Measurements from ENCODE around the gene MAPRE3.

The MAPRE3 gene

DNA sequence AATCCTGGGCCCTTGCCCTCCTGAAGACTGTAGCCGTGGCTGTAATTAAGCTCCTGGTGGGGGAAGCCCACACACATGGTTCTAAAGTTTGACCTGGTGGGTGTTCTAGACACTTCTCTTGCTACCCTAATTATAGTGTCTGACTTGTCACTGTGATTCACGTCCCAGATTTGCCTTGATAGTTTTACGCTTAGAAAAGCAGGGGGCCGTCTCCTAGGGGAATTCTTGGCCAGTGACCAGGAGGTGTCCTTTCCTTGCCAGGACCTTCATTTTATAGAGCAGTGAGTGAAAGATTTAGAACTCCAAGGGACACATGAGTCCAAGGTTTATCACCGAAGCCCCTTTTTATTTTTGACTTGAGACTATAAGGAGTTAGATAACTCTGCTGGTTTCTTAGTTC, 71.3 kb downstream of the MAPRE3 start:
- H3K36me3 ChIP-seq (ENCODE audit: control insufficient read depth, insufficient read depth, low read length), result peaks cover 71% of the 10 kb centered on the region
- H3K4me1 ChIP-seq (ENCODE audit: control insufficient read depth, insufficient read depth, low read length, poor library complexity, severe bottlenecking), result no peaks in the 10 kb centered on the region
- WGBS, 2 experiments (ENCODE audit: insufficient coverage in 2 of 2), result 94 to 98% methylated on average over 4 to 5 of the region's 5 CpGs
- no peak overlapping the region for H3K4me3 ChIP-seq (ENCODE audit: extremely low read depth, insufficient read depth, low read length, poor library complexity, severe bottlenecking)
- no peak overlapping the region for H3K27ac ChIP-seq (ENCODE audit: low read depth, low read length, severe bottlenecking)
- no peaks in the 10 kb centered on the region for H3K9me3 ChIP-seq (ENCODE audit: control insufficient read depth, low read length)

- Histone ChIP-seq H3K9me3 (ENCODE audit: control insufficient read depth, low read length) (no peaks in the 10 kb centered on the region), H3K27ac (ENCODE audit: low read depth, low read length, severe bottlenecking) (no peak overlapping the region), H3K36me3 (ENCODE audit: control insufficient read depth, insufficient read depth, low read length) (peaks cover 66% of the 10 kb centered on the region), H3K4me1 (ENCODE audit: control insufficient read depth, insufficient read depth, low read length, poor library complexity, severe bottlenecking) (no peaks in the 10 kb centered on the region), H3K4me3 (ENCODE audit: extremely low read depth, insufficient read depth, low read length, poor library complexity, severe bottlenecking) (no peak overlapping the region)
- 90 to 92% methylated on average over 8 to 9 of the region's 10 CpGs for WGBS, 2 experiments (ENCODE audit: insufficient coverage in 2 of 2)
Observed at GRCh38 chr2:27042159-27042661, 71.8 kb downstream of the MAPRE3 start.

DNA sequence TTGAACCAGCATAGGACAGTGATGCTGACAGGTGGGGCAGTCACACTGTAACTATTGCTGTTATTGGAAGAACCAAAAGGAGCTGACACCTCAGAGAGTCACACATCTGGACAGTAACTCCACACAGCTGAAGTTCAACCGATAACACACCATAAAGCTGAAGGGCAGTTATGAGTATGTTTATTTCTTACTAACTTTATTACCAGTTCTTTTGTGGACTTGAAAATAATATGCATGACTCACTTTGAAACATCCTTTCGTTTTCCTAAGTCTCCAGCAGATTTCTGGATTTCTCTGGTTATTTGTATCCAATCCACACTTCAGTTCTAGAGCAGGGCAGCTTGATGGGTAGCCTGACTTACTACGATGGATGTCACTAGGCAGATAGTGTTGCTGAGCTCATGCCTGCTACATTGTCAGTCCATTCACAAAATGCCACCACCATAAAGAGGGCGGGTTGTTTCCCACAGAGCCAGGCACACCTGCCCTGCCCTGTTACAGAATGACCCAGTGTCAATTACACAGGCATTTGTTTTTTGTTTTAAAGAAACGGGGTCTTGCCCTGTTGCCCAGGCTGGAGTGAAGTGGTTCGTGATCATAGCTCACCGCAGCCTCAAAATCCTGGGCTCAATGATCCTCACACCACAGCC, 72.7 kb downstream of the MAPRE3 start:
- H3K36me3 ChIP-seq (ENCODE audit: control insufficient read depth, insufficient read depth, low read length), result peaks cover 57% of the 10 kb centered on the region
- 88 to 96% methylated on average over 4 to 5 of the region's 7 CpGs for WGBS, 2 experiments (ENCODE audit: insufficient coverage in 2 of 2)
- H3K4me1 ChIP-seq (ENCODE audit: control insufficient read depth, insufficient read depth, low read length, poor library complexity, severe bottlenecking), result no peaks in the 10 kb centered on the region
- no peak overlapping the region for H3K27ac ChIP-seq (ENCODE audit: low read depth, low read length, severe bottlenecking)
- H3K9me3 ChIP-seq (ENCODE audit: control insufficient read depth, low read length), result no peaks in the 10 kb centered on the region
- H3K4me3 ChIP-seq (ENCODE audit: extremely low read depth, insufficient read depth, low read length, poor library complexity, severe bottlenecking), result no peak overlapping the region

DNA sequence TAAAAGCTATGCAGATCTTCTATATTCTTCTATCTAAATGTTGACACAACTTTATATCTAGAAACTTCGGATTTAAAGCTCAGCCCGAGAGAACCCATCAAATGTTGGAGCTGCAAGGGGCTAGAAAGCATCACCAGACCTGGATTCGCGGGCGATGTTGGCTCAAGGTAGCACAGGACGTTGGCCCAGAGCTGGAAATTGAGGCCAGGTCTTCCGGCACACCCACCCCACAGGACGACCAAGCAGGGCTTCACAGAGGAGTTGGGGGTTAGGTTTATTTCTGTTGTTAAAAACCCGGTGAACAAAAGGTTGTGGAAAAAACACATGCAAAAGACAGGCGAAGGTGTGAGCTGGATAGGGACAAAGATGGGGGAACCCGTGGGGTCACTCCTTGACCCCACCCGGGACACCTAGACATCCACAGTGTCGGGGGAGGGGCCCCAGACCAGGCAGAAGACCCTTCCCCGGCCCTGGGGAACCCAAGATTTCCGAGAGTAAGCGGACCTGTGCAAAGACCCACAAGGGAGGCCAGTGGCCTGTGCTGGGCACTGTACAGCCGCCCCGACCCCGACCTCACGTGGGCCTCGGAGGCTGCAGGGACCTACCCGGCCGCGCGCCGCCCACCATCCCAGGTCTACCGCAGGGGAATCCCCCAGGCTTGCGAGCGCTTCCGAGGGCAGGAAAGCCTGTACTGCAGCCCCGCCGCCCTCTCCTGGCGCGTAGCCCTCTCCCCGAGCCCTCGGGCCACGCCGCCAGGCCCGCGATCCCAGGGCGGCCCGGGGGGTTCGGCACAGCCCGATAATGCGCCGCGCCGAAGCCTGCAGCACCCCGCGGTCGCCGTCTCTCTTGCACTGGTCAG, 79.2 kb downstream of the MAPRE3 start:
- H3K27ac ChIP-seq (ENCODE audit: low read depth, low read length, severe bottlenecking), result peak overlapping the region; percentile 88
- H3K4me1 ChIP-seq (ENCODE audit: control insufficient read depth, insufficient read depth, low read length, poor library complexity, severe bottlenecking), result peaks cover 16% of the 10 kb centered on the region
- 12 to 13% methylated on average over 45 to 50 of the region's 52 CpGs for WGBS, 2 experiments (ENCODE audit: insufficient coverage in 2 of 2)
- H3K4me3 ChIP-seq (ENCODE audit: extremely low read depth, insufficient read depth, low read length, poor library complexity, severe bottlenecking), result peak overlapping the region; percentile 87
- peaks cover 15% of the 10 kb centered on the region for H3K36me3 ChIP-seq (ENCODE audit: control insufficient read depth, insufficient read depth, low read length)
- no peaks in the 10 kb centered on the region for H3K9me3 ChIP-seq (ENCODE audit: control insufficient read depth, low read length)

DNA sequence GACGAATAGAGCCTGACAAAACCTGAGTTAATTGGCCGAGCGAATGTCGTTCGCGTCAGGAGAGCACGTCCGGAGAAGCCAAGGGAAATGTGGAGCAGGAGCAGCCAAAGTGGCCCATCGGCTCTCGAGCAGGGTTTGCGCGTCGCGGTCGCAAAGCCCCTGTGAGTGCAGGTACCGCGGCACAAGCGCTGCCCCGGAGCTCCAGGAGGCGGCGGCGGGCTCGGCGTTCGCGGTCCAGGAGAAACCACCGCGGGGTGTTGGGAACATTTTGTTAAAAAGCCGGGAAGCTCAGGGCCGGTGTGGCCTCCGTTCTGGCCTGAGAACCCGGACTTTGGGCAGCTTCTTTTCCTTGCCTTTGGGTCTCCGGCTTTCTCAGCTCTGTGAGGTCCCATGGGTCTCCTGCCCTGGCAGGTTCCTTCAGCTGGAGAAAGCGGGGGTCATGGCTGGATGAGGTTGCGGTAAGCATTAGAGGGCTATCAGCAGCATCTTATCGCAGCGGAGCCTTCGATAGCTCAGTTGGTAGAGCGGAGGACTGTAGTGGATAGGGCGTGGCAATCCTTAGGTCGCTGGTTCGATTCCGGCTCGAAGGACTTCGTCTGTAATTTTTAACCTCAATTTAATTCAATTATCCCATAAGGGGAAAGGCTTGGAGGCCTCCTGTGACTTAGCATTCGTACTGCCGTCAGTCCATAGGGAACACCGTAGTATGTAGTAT, 80.0 kb downstream of the MAPRE3 start:
- 0% methylated on average over 34 to 40 of the region's 48 CpGs for WGBS, 2 experiments (ENCODE audit: insufficient coverage in 2 of 2)
- Histone ChIP-seq H3K27ac (ENCODE audit: low read depth, low read length, severe bottlenecking) (peak overlapping the region; percentile 88), H3K36me3 (ENCODE audit: control insufficient read depth, insufficient read depth, low read length) (peaks cover 23% of the 10 kb centered on the region), H3K9me3 (ENCODE audit: control insufficient read depth, low read length) (no peaks in the 10 kb centered on the region), H3K4me1 (ENCODE audit: control insufficient read depth, insufficient read depth, low read length, poor library complexity, severe bottlenecking) (peaks cover 16% of the 10 kb centered on the region), H3K4me3 (ENCODE audit: extremely low read depth, insufficient read depth, low read length, poor library complexity, severe bottlenecking) (peak overlapping the region; percentile 87)

DNA sequence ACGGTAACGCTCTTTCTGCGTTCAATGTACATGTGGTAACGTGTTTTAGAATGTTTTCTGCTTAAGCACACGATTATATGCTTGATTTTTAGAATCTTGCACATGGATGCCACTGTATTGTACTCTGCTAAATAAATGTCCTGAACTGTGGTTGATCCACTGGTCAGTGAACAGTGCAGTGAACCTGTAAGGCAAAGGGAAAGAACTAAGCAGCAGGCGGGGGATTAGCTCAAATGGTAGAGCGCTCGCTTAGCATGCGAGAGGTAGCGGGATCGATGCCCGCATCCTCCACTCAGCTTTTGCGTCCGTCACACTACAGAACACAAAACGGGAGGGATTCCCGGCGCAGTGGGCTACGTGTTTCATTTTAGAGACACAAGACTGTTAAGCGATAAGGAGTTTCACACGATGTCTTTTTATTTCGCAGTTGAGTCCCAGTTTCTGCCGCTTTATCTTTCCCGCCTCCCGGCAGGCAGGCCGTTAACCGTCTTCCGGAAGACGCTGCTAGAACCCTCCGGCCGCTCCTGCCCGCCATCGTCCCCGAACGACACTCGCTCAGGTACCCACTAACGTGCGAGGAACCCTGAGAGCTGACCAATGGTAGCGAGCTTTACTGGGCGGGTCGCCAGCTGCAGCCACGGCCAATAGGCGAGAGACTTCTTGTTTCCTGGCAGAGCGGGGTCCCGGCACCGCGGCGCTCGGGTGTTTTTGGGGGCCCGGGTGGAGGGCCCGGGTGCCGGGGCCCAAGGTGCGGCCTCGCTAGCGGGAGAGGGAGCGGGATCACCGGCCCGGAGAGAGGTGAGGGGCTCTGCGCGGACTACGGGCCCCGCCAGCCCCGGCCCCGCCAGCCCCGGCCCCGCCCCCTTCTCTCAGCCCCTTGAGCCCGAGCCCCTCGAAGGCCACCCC, 80.8 kb downstream of the MAPRE3 start, which contains the start of gene AGBL5:
AGBL5 (plus strand) TSS at position 673 of the 906 bp plus-strand sequence. CDS start 1,291 bp downstream, outside the sequence.
- H3K4me1 ChIP-seq (ENCODE audit: control insufficient read depth, insufficient read depth, low read length, poor library complexity, severe bottlenecking), result peaks cover 16% of the 10 kb centered on the region
- WGBS, 2 experiments (ENCODE audit: insufficient coverage in 2 of 2), result 0% methylated on average over 52 to 55 of the region's 67 CpGs
- no peaks in the 10 kb centered on the region for H3K9me3 ChIP-seq (ENCODE audit: control insufficient read depth, low read length)
- H3K27ac ChIP-seq (ENCODE audit: low read depth, low read length, severe bottlenecking), result peak within 1 kb of the TSS; percentile 88
- H3K4me3 ChIP-seq (ENCODE audit: extremely low read depth, insufficient read depth, low read length, poor library complexity, severe bottlenecking), result peak within 1 kb of the TSS; percentile 87
- H3K36me3 ChIP-seq (ENCODE audit: control insufficient read depth, insufficient read depth, low read length), result peaks cover 31% of the 10 kb centered on the region

DNA sequence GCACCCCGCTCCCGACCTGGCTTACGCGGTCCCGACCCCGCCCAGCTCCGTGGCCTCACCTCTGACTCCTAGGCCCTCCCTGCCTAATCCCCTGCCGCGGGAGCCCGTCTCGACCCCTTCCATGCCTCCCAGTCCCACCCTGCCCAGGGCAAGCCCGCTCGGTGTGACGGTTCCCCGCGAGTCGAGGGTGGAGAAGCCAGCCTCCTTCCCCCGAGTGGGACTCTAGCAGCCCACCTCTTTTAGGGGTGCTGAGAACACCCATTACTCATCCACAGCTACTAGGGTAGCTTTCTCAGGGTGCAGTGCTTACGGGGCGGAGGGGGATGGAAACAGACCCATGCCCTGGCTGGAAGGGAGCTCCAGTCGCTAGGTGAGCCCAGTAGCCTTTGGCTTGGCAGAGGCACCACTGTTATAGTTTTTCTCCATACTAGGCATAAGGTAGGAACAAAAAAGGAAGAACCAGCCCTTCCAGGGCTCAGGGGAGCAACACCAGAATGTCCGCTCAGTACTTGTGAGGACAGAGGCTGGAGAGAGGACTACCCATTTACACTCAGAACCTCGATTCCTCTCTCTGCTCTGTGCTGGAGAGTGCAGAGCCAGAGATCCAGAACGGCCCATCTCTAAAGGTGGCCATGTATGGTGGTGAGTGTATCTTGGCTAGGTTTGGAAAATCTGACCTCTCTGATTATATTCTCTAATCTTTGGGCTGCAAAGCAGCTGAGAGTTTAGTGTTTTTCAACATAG, 81.6 kb downstream of the MAPRE3 start:
- H3K9me3 ChIP-seq (ENCODE audit: control insufficient read depth, low read length), result no peaks in the 10 kb centered on the region
- peak overlapping the region; percentile 87 for H3K4me3 ChIP-seq (ENCODE audit: extremely low read depth, insufficient read depth, low read length, poor library complexity, severe bottlenecking)
- peak overlapping the region; percentile 88 for H3K27ac ChIP-seq (ENCODE audit: low read depth, low read length, severe bottlenecking)
- WGBS, 2 experiments (ENCODE audit: insufficient coverage in 2 of 2), result 0 to 5% methylated on average over 12 to 16 of the region's 24 CpGs
- peaks cover 16% of the 10 kb centered on the region for H3K4me1 ChIP-seq (ENCODE audit: control insufficient read depth, insufficient read depth, low read length, poor library complexity, severe bottlenecking)
- peaks cover 39% of the 10 kb centered on the region for H3K36me3 ChIP-seq (ENCODE audit: control insufficient read depth, insufficient read depth, low read length)

DNA sequence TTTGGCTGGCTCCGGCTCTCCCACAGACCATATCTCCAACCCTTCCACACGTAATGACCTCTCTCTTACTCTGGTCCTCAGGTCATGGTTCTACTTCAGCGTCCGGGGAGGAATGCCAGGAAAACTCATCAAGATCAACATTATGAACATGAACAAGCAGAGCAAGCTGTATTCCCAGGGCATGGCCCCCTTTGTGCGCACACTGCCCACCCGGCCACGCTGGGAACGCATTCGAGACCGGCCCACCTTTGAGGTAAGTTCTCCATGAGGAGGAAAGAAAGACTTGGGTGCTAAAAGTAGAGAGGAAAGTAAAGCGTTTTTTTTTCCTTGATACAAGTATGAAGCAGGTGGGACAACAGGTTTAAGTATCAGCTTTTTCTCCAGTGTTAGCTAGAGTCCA, 82.9 kb downstream of the MAPRE3 start:
- H3K9me3 ChIP-seq (ENCODE audit: control insufficient read depth, low read length), result no peaks in the 10 kb centered on the region
- no peak overlapping the region for H3K27ac ChIP-seq (ENCODE audit: low read depth, low read length, severe bottlenecking)
- peaks cover 16% of the 10 kb centered on the region for H3K4me1 ChIP-seq (ENCODE audit: control insufficient read depth, insufficient read depth, low read length, poor library complexity, severe bottlenecking)
- peaks cover 50% of the 10 kb centered on the region for H3K36me3 ChIP-seq (ENCODE audit: control insufficient read depth, insufficient read depth, low read length)
- no peak overlapping the region for H3K4me3 ChIP-seq (ENCODE audit: extremely low read depth, insufficient read depth, low read length, poor library complexity, severe bottlenecking)
- 89 to 100% methylated on average over 8 to 11 of the region's 11 CpGs for WGBS, 2 experiments (ENCODE audit: insufficient coverage in 2 of 2)

DNA sequence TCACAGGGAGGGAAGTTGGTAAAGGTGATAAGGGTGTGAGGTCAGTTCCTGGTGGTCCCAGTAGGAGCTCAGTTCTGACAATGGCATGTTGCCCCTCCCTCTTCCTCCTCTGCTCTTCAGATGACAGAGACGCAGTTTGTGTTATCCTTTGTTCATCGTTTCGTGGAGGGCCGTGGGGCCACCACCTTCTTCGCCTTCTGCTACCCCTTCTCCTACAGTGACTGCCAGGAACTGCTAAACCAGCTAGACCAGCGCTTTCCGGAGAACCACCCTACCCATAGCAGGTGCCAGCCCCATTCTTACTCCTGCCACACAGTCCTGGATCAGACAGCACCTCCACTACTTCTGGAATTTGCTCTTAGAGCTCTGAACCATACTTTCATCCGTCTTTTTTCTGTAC, 83.3 kb downstream of the MAPRE3 start:
- no peaks in the 10 kb centered on the region for H3K9me3 ChIP-seq (ENCODE audit: control insufficient read depth, low read length)
- H3K4me3 ChIP-seq (ENCODE audit: extremely low read depth, insufficient read depth, low read length, poor library complexity, severe bottlenecking), result no peak overlapping the region
- 81 to 83% methylated on average over 6 to 8 of the region's 8 CpGs for WGBS, 2 experiments (ENCODE audit: insufficient coverage in 2 of 2)
- H3K27ac ChIP-seq (ENCODE audit: low read depth, low read length, severe bottlenecking), result no peak overlapping the region
- peaks cover 55% of the 10 kb centered on the region for H3K36me3 ChIP-seq (ENCODE audit: control insufficient read depth, insufficient read depth, low read length)
- H3K4me1 ChIP-seq (ENCODE audit: control insufficient read depth, insufficient read depth, low read length, poor library complexity, severe bottlenecking), result peaks cover 16% of the 10 kb centered on the region

Measured in mesodermal cell (in vitro differentiated cells).